GM12875 (cell line): Measurements from ENCODE around the gene THRB.

Experiments
- H3K4me3 ChIP-seq: one replicate; pipeline ENCODE4 v1.5.1; 2011; ENCODE audit warnings: low read depth, low read length, control low read depth
- TF ChIP-seq, protein P1 (sequence below): IDR thresholded peaks from 2 replicates; pipeline ENCODE4 v1.5.1; 2011; ENCODE audit warnings: low read depth, mild to moderate bottlenecking, control low read depth, inconsistent platforms, low read length, moderate library complexity, borderline replicate concordance; ENCODE audit not compliant: insufficient read depth

The THRB gene

DNA sequence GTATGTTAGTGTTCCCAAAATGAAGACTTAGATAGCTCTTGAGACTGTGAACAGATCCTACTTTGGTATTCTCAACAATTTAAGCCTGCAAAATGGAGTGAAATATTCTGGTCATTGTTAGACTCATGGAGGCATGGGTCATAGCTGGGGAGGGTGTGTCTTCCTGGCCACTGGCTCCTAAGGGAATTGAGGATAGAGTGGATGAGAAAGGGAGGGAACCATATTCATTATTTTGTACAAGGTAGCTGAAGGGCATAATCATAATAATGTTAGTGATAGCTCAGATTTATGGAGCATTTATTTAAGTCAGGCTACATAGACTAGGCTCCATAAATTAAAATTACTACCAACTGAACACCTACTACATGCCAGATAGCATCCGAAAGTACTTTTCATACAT is 295.9 kb downstream of the THRB start:
- TF ChIP-seq, protein P1, sequence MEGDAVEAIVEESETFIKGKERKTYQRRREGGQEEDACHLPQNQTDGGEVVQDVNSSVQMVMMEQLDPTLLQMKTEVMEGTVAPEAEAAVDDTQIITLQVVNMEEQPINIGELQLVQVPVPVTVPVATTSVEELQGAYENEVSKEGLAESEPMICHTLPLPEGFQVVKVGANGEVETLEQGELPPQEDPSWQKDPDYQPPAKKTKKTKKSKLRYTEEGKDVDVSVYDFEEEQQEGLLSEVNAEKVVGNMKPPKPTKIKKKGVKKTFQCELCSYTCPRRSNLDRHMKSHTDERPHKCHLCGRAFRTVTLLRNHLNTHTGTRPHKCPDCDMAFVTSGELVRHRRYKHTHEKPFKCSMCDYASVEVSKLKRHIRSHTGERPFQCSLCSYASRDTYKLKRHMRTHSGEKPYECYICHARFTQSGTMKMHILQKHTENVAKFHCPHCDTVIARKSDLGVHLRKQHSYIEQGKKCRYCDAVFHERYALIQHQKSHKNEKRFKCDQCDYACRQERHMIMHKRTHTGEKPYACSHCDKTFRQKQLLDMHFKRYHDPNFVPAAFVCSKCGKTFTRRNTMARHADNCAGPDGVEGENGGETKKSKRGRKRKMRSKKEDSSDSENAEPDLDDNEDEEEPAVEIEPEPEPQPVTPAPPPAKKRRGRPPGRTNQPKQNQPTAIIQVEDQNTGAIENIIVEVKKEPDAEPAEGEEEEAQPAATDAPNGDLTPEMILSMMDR, result no peak
- H3K4me3 ChIP-seq, result no peak overlapping the region

DNA sequence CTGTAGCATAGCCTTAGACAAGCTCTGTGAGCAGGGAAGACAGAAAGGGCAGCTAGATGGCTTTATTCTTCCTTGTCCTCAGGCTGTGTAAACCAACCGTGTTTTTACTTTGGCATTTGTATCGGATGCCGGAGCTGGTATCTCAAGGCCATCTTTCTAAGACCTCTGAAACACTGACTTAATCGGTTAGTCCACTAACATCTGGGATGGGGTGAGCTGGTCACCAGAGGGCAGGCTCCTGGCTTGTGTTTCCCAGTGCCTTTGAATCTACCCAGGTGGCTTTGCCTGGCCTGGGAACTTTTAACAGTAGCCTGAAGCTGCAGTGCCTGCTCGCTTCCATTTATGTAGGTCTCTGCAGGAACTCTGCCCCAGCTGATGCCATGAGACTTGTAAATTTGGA is 296.8 kb downstream of the THRB start:
- TF ChIP-seq, protein P1, result no peak
- H3K4me3 ChIP-seq, result no peak overlapping the region

DNA sequence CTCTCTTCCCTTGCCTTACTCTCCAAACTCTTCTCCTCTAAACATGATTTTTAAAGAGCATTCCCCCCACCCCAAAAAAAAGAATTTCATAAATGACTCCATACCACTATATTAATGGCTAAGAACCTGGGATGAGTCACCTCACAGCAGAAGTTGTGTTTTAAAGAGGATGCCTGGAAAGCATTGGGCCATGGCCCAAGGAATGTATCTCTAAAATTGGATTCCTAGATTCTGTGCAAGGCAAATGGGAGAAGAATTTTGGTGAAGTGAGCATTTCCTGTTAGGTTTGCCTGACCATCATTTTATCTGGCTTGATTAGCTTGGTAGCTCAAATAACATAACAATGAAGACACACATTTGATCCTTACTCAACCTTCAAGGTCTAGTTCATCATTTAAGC is 298.1 kb downstream of the THRB start:
- no peak overlapping the region for H3K4me3 ChIP-seq
- TF ChIP-seq, protein P1, result no peak

DNA sequence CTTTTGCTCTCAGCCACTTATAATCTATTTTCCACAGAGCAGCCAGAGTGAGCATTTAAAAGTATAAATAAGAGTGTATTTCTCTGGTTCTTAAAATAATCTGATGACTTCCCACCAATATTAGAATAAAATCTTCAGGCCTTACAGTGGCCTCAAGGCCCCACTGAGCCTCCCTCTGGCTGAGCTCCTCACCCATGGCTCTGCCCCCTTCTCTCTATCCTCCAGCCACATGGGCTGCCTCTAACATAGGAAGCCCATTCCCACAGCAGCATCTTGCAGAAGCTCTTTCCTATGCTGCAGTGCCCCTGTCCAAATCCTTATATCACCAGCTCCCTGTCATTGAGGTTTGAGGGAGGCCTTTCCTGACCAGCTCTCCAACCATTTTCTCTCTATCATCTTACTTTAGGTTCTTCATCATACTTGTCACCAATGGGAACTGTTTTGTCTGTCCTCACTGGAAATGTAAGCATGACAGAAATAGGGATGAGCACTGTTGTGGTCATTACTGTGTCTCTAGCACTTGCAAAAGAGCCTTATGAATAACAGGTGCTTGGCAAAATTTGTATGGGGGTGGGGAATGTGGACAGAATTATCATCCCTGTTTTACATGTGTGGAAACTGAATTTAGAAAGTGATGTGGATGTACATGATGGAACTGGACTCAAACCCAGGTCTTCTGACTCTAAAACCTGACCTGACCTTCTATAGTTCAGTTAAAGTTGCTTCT is 299.0 kb downstream of the THRB start:
- TF ChIP-seq, protein P1, result no peak
- H3K4me3 ChIP-seq, result no peak overlapping the region

DNA sequence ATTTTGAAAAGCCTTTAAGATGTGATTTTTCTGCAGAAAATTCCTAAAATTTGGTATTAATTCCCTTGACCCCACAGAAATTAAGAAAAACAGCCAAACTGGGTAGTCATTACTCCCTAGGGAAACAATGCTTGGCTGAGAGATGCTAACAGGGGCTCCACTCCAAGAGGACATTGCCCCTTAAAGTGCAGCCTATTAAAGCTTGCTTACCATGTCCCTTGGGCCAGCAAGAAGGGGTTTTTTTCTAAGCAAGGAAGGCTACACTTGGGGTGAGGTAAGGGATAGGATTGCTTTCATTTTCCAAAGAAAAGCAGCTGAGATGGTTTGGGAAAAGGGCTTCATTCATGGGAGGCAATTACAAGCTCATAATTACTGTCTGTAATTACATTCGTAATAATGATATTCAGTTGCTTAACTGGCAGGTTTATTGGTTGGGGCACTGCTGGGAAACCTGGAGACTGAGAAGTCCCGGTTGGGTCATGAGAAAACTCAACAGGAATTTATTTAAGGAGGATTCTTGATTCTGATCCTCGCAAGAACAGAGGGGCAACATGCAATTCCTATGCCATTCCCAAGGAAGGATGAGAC is 302.1 kb downstream of the THRB start:
- no peak overlapping the region for H3K4me3 ChIP-seq
- TF ChIP-seq, protein P1, result no peak

DNA sequence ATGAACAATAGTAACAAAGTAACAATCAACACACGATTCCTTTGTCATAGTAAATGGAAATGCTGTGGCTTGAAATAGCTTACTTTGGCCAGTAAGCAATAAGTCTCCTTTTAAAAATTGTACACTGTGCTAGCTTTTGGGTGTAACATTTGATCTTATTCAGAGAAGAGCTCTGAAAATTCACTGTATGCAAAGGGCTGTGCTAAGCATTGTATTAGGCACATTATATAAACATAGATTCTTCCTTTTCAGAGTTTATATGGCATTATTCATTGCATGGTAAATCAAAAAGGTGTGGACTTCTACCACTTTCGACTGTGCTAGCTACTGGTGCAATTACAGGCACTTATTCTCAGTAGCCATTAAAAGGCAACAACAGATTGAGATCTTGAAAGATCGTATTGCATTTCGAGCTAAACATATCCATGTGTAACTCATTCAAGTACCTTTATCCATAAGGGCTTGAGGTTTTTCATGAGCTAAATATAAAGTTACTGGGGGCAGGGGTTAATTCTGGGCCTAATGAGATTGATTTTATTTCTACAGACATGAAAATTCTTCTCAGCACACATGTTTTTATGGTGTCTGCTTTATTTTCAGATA is 302.7 kb downstream of the THRB start:
- TF ChIP-seq, protein P1, result no peak
- H3K4me3 ChIP-seq, result no peak overlapping the region

DNA sequence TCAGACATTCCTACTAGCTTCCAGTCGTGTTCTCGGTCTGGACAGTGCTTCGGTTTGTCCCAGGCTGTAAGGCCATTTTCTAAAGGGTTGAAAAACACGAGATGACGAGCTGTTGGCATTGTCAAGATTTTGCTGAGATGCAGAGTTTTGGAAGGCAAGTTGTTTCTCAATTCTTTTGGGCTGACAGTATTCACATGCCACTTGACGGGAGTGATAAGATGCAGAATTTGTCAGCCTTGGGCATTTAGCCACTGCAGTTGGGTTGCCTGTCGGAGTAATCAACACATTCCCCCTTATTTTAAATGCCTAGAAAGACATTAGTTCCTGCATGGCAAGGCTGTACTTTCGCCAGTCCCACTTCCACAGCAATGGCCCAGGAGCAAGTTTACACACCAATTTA is 304.4 kb downstream of the THRB start:
- TF ChIP-seq, protein P1, result no peak
- H3K4me3 ChIP-seq, result no peak overlapping the region
